ENCODE data around the gene SLC22A12. TPM values are rescaled to one million over a fixed set of nuclear protein-coding genes. Genes with fewer than 3 reads are reported as not detected.

SLC22A12 gene
- total and polyA plus RNA-seq, 2 experiments from 2014 or later, result not detected

GRCh38 chr11:64543818-64544217 is 47.2 kb upstream of the SLC22A12 start:
- Mint-ChIP-seq H3K9me3 (no peaks in the 10 kb centered on the region), H3K4me3 (no peak overlapping the region), H3K36me3 (ENCODE audit: low read depth) (no peaks in the 10 kb centered on the region), H3K4me1 (peaks cover 9% of the 10 kb centered on the region; the same call in 2 of the 3 replicates), H3K27me3 (ENCODE audit: insufficient read depth, low read depth, poor library complexity) (peaks cover 6% of the 10 kb centered on the region), H3K27ac (no peak overlapping the region)
- ATAC-seq (no peak), DNase-seq (ENCODE audit: low spot score) (no peak)
- no peak overlapping the region for H2AFZ ChIP-seq
- no peaks in the 10 kb centered on the region for H3K27me3 ChIP-seq (ENCODE audit: insufficient read depth)
- no peak overlapping the region for H3K4me3 ChIP-seq
- H3K4me2 ChIP-seq, result no peak overlapping the region
- H3F3A ChIP-seq (replicated peaks; ENCODE audit: low read depth), result no peaks in the 10 kb centered on the region
- H3K36me3 ChIP-seq (ENCODE audit: insufficient read depth), result no peaks in the 10 kb centered on the region
- H3K27ac ChIP-seq (ENCODE audit: low read depth), result no peak overlapping the region
- H3K9me2 ChIP-seq (ENCODE audit: insufficient read depth), result no peaks in the 10 kb centered on the region; the same call in 1 of the 2 replicates
- no peaks in the 10 kb centered on the region for H3K4me1 ChIP-seq (ENCODE audit: insufficient read depth)
- no peaks in the 10 kb centered on the region for H4K20me1 ChIP-seq (replicated peaks; ENCODE audit: insufficient read depth)
- H3K79me2 ChIP-seq (replicated peaks; ENCODE audit: insufficient read depth), result no peaks in the 10 kb centered on the region
- TF ChIP-seq CREB1 (CRISPR knock-in tag; IDR thresholded peaks at IDR 0.05; ENCODE audit: low read depth), result no peak
- TF ChIP-seq STAT1 (IDR thresholded peaks at IDR 0.05; ENCODE audit: unreplicated experiment), result no peak
- no peak for TF ChIP-seq NANOG (IDR thresholded peaks at IDR 0.05; ENCODE audit: borderline replicate concordance)
- no peak for TF ChIP-seq REST (IDR thresholded peaks at IDR 0.05; ENCODE audit: unreplicated experiment)
- TF ChIP-seq EZH2 (IDR thresholded peaks at IDR 0.05; ENCODE audit: low read depth, unreplicated experiment), result no peak
- TF ChIP-seq, protein P1, sequence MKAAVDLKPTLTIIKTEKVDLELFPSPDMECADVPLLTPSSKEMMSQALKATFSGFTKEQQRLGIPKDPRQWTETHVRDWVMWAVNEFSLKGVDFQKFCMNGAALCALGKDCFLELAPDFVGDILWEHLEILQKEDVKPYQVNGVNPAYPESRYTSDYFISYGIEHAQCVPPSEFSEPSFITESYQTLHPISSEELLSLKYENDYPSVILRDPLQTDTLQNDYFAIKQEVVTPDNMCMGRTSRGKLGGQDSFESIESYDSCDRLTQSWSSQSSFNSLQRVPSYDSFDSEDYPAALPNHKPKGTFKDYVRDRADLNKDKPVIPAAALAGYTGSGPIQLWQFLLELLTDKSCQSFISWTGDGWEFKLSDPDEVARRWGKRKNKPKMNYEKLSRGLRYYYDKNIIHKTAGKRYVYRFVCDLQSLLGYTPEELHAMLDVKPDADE (IDR thresholded peaks at IDR 0.05), result no peak
- TF ChIP-seq POLR2AphosphoS5 (IDR thresholded peaks at IDR 0.05; ENCODE audit: low read depth), result no peak
- no peak for TF ChIP-seq EZH2phosphoT487 (IDR thresholded peaks at IDR 0.05; ENCODE audit: unreplicated experiment)
- TF ChIP-seq JUNB (IDR thresholded peaks at IDR 0.05; ENCODE audit: unreplicated experiment), result no peak
- no peak for TF ChIP-seq ZNF462 (CRISPR knock-in tag; IDR thresholded peaks at IDR 0.05)
- TF ChIP-seq, protein P2, sequence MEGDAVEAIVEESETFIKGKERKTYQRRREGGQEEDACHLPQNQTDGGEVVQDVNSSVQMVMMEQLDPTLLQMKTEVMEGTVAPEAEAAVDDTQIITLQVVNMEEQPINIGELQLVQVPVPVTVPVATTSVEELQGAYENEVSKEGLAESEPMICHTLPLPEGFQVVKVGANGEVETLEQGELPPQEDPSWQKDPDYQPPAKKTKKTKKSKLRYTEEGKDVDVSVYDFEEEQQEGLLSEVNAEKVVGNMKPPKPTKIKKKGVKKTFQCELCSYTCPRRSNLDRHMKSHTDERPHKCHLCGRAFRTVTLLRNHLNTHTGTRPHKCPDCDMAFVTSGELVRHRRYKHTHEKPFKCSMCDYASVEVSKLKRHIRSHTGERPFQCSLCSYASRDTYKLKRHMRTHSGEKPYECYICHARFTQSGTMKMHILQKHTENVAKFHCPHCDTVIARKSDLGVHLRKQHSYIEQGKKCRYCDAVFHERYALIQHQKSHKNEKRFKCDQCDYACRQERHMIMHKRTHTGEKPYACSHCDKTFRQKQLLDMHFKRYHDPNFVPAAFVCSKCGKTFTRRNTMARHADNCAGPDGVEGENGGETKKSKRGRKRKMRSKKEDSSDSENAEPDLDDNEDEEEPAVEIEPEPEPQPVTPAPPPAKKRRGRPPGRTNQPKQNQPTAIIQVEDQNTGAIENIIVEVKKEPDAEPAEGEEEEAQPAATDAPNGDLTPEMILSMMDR (conservative IDR thresholded peaks at IDR 0.05; ENCODE audit: low read depth in 2 of 2), result no peak
- TF ChIP-seq ZNF114 (CRISPR knock-in tag; IDR thresholded peaks at IDR 0.05), result no peak
- TF ChIP-seq ZNF331 (CRISPR knock-in tag; IDR thresholded peaks at IDR 0.05; ENCODE audit: low read depth), result no peak
